Gastroesophageal sphincter (tissue), 3 donors: ENCODE data around the gene PREPL.

ENCODE experiments used
- CTCF ChIP-seq, 4 experiments: fragments of 200-600 bp in 2 of 4; fragments of 450-650 bp in 2 of 4; sonication (generic) in 1 of 4; IDR thresholded peaks; one replicate each; pipeline ENCODE4 v1.5.1; 2017 to 2019; ENCODE audit warnings: antibody characterized with exemption in 4 of 4, mild to moderate bottlenecking in 2 of 4, moderate library complexity in 2 of 4
- POLR2AphosphoS5 ChIP-seq: sonication (generic); formaldehyde crosslinking; IDR thresholded peaks from one replicate; pipeline ENCODE4 v1.6.1; 2017; ENCODE audit warnings: antibody characterized with exemption

GRCh38 chr2:44377486-44377885 lies 16.2 kb upstream of the PREPL start:
- TF ChIP-seq POLR2AphosphoS5 (no peak), CTCF (IDR thresholded peaks at IDR 0.05) (no peak)
